KBM-7 (cell line): ENCODE measurements around the gene OR2AG2.
"Not testable (repeated sequence)": the region's sequence is repeated elsewhere in the genome, so short reads cannot be mapped to it uniquely, and the experiment has no call there.

Source experiments
- DNase-seq: peaks from one replicate; pipeline ENCODE4 v3.0.0-alpha.2; 2015
- in situ Hi-C: fragments of 300-500 bp; cut with MboI; formaldehyde crosslinking; loops from 2 replicates; pipeline ENCODE4 v1.14.3; 2020; ENCODE audit warnings: low sequenced_read_pairs, low pct_unique_long_range_greater_than_20kb, mixed read lengths

OR2AG2 gene

DNA sequence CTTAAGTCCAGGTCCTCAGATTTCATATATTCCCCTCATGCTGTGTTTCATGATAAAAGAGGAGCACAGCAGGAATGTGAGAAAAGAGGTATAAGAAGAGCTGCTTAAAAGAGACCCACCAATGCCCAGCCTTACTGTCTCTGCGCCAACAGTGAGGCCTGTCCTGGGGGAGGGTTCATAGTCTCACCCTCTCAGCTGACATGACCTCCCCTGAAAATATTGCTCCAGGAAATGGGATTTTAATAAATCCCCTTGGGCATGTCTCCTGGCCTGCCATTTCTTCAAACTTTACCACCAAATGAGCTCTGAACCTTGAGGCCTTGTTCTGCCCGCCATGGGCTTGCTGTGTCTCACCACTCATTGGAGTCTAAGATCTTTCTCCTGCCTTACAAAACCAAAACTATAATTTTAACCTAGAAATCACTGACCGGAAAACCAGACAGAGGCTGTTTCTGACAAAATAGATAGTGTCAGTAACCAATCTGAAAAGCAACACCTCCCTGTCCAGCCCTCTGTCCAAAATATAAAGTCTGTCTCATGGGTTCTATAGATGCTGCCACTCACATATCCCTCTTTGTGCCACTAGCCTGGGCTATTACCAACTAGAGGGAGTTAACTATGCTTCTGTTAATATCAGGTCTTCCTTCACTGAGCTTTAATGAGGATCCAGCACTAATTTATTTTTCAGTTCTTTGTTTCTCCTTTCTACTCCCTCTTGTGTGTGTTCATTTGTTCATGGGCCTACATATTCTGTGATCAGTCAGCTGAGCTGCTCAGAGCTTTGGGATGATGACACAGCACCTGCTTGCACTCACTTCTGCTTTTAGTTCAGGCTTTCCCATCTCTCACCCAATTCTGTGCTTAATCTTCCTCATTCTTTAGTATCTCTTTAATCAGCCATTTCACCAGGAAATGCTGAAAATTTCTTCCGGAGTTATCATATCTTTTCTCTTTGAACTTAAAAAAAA, at the start of gene OR2AG2:
TSS of gene OR2AG2 (minus strand) at position 51 of the 968 bp plus-strand sequence. CDS start 3,019 bp downstream, outside the sequence.
- DNase-seq, result peak; percentile 66

DNA sequence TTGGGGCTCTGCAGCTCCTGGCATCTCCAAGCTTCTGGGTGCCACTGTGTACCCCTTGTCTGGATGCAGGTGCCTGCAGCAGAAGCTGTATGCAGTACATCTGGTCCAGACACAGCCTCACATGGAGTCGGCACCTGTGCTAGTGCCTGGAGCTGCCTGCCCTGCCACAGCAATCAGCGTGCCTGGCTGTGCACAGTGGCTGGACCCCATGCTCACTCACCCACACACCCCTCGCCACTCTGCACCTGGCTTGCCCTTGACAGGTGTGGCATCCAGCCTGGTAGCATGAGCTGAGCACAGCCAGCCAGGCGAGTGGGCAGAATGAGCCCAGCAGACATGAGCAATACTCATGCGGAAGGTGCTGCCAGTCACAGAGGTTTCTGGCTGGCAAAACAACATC, 47.2 kb upstream of the OR2AG2 start:
- DNase-seq, result no peak
- in situ Hi-C loops, result no loop called here

More for the DNA sequence above, at the start of gene OR2AG2:
- in situ Hi-C loops, result no loop called here

- in situ Hi-C loops, result no loop called here
- no peak for DNase-seq
Observed at GRCh38 chr11:6817694-6818093, 45.9 kb upstream of the OR2AG2 start.

- in situ Hi-C loops, result no loop called here
- DNase-seq, result no peak
Observed at GRCh38 chr11:6813656-6814055, 41.9 kb upstream of the OR2AG2 start.

DNA sequence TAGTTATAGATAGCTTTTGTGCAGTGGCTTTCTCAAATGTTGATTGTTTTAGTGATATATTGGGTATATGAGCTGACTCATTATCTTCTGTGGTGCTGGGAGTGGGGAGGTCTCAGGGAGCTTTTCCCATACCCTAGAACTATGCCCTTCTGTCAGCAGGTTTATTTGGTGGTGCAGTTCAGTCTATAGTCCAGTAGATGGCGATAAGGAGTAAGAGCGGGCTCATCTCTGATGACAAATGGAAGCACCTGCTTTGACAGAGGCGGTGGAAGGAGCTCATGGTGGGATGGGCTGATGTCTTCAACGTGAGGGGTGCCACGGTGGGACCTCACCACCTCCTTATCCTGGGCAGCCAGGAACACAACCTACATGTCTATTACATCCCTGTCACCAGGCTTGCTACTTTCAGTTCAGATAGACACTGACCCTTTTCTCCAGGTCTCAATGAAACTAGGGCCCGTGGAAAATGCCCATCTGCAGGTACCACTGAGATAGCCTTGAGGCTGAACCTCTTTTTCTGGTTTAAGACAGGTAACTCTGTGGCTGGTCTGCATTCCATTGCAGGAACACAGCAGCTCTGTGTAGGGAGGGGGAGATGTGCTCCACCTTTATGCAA, 40.7 kb upstream of the OR2AG2 start:
- in situ Hi-C loops, result no loop called here
- DNase-seq, result peak; percentile 50

GRCh38 chr11:6801075-6801474, 29.3 kb upstream of the OR2AG2 start:
- in situ Hi-C loops, DNase-seq: not testable (repeated sequence)

DNA sequence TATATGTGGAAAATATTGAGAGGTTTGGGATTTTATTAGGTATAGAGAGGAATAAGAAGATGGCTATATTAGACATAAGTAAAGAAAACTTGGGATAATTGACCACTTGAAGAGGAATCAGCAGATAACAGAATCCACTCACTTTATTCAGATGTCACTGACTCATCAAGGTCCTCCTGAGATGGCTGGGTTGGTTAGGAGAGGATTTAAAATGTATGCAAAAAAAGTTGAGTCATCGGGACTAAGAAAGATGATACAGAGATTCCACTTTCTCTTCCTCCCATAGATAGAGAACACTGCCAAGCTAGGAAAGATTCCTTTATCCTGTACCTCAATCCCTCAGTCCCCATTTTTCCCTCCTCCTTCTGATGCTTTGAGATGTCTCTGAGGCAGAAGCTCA, 27.6 kb upstream of the OR2AG2 start, which contains the start of gene OR6A2:
TSS of gene OR6A2 (minus strand) at position 288 of the 400 bp plus-strand sequence. CDS start 3,981 bp downstream, outside the sequence.
- DNase-seq, result no peak

DNA sequence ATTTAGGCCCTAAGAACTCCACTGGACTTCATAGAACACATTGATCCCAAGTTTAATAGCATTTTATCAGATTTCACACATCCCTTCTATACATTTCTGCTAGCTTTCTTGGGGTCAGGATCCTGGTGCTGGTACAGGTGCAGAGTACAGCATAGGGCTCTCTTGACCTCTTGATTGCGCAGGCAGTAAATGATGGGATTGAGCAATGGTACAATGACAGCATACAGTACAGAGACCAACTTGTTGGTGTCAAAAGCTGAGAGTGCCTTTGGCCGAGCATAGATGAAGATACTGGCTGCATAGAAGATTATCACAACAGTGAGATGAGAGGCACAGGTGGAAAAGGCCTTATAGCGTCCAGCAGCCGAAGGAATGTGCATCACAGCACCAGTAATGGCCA, 22.9 kb upstream of the OR2AG2 start:
- in situ Hi-C loops, result no loop called here

More for the DNA sequence above, 27.6 kb upstream of the OR2AG2 start, which contains the start of gene OR6A2:
- in situ Hi-C loops, result no loop called here

DNA sequence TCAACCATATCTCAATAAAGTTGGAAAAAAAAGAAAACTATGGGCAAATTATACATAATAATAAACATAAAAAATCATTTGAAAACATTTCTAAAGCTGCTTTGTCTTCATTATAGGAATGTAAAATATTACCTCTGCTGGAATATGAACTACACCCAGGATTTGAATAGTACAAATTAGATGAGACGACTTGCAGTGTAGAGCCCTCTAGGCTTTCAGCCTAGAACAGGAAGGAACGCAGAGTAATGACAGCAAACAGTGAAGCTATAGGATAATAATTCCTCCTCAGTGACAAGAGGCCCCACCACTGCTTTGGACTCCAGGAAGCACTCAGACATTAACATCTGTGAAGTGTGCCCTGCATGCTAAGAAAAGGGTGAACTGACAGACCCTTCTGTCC, 18.8 kb upstream of the OR2AG2 start:
- in situ Hi-C loops, result no loop called here
- DNase-seq, result no peak

More for the DNA sequence above, 22.9 kb upstream of the OR2AG2 start:
- DNase-seq, result no peak

DNA sequence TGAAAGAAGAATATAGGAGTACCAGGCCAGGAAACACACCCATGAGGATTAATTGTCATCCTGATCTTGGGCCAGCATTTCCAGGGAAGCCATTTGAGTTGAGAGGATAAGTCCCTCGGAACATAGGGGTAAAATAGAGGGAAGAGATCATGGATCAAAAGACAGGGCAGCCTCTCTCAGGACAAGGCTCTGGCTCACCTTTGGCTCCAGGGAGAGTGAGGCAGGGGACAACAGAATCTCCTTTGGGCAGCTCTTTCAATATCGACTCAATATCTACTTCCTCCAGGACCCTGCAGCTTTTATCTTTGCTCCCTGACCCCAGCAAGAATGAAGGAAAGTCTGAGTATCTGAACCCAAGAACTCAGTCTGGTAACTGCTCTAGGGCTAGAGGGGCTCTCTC, 10.9 kb upstream of the OR2AG2 start, which contains the start of gene OR2AG1:
TSS of gene OR2AG1 (plus strand) at position 301 of the 400 bp plus-strand sequence. CDS start 2,018 bp downstream, outside the sequence.
- in situ Hi-C loops, result no loop called here
- no peak for DNase-seq

DNA sequence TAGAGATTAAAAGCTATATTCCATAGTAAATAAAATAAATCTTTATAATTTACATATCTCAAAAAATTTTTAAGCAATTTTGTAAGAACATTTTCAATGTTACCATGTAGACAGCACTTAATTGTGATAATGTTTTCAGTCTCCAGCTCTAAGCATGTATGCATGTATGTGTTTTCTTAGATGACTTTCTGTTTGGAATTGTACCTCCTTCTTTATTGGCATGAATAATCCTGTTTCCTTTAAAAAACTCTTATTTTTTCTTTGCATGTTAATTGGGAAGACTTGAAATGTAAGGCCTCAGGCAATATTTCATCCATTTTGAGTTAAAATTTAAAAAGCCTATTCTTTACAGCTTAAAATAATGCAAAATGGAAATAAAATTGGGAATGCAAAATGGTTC, 9.1 kb upstream of the OR2AG2 start:
- in situ Hi-C loops, result no loop called here
- no peak for DNase-seq

- in situ Hi-C loops, result no loop called here
Observed at GRCh38 chr11:6778518-6778917, 6.7 kb upstream of the OR2AG2 start.

GRCh38 chr11:6757373-6757967, 14.3 kb downstream of the OR2AG2 start:
- peak; percentile 75 for DNase-seq

More at GRCh38 chr11:6778518-6778917, 6.7 kb upstream of the OR2AG2 start:
- peak; percentile 19 for DNase-seq

DNA sequence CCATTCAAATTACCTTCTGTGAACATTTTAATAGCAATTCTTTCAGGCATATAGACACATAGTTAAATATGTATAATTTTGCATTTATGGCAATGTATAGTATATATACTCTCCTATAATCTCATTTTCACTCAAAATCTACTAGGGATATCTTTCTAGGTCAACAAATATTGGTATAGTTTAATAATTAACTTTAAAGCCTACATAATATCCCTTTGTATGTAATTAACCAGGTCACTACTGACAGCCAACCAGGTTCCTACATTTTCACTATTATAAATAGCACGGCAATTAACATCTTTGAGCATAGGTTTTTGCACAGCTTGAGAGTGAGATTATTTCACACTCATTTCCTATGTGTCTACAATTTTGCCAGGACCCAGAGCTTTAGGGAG, 15.8 kb downstream of the OR2AG2 start:
- in situ Hi-C loops, result no loop called here
- DNase-seq, result no peak

More at GRCh38 chr11:6757373-6757967, 14.3 kb downstream of the OR2AG2 start:
- in situ Hi-C loops, result no loop called here

- DNase-seq, result peak; percentile 48
- in situ Hi-C loops, result no loop called here
Observed at GRCh38 chr11:6755303-6755952, 16.3 kb downstream of the OR2AG2 start.

DNA sequence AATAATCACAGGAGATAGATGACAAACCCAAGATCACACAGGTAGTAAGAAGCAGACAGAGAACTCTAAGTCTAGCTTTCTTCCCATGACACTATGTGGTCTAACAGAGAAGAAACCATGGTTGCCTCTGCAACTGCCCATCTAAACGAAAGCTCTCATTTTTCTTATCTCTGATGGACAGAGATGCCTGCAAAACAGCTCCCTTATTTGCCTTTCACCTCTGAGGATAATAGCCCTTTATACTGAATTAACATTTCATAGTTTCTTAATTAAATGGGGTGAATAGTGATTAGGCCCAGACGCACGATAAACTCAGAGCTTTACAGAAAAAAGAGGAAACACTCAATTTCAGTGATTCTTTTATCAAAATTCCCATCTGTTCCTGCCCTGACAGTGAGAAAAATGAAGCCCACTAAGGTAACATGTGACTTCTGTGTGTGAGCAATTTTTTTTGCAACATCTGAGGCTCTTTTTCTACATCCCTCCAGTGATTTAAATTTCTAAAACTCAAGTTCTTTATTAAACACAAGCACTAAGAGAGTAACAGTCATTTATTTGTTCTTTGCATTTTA, 24.6 kb downstream of the OR2AG2 start:
- in situ Hi-C loops, result no loop called here
- peak; percentile 45 for DNase-seq

- in situ Hi-C loops, result no loop called here
- DNase-seq, result no peak
Observed at GRCh38 chr11:6746626-6747025, 25.1 kb downstream of the OR2AG2 start.

DNA sequence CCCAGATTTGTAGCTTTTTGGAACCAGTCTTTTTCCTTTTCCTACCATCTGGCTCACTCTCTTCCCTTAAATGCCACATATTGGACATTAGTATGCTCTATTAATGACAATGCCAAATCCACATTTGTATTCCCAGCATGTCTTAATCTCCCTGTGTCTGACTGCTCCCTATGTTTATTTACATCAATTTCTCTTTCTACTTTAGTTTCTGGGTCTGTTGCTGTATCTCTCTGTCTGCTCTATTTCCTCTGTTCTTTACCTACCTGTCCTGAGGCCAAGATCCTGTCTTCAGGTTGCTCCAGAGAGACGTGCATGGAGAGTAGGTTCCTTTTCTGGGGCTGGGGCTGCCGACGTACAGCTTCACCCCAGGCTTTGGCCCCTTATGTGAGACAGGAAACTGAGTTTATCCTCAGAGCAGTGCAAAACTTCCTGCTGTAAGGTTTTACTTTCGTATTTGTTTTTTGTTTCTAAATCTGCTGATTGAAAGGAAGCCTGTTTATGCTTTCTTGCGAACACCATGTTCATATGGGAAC, 25.6 kb downstream of the OR2AG2 start:
- DNase-seq, result peak; percentile 39
- in situ Hi-C loops, result no loop called here
